OCI-LY7 (cell line): ENCODE results near the gene MAD2L2. TPM values are rescaled to one million over a fixed set of nuclear protein-coding genes. Genes with fewer than 3 reads are reported as not detected.

ENCODE experiments used
- BruUV-seq: library from RNA; stranded (reverse); fragments of 400-500 nt; replicated peaks from 2 replicates; lab custom pipeline; 2021; lab: Mats Ljungman, UMichigan
- CTCF ChIA-PET: fragments of 300-600 bp; sonication (Branson Sonifier 250); formaldehyde crosslinking; loops from one replicate; lab custom pipeline; 2022; ENCODE audit warnings: antibody characterized with exemption; ENCODE audit not compliant: unreplicated experiment; lab: Charles Lee
- POLR2A ChIA-PET: fragments of 300-600 bp; sonication (Branson Sonifier 250); formaldehyde crosslinking; loops from one replicate; lab custom pipeline; 2022; ENCODE audit warnings: antibody characterized with exemption; lab: Charles Lee
- DNase-seq: peaks from one replicate; pipeline ENCODE4 v3.0.0-alpha.2; 2015; ENCODE audit warnings: low spot score
- H2AFZ ChIP-seq: fragments of 200-600 bp; sonication (generic), shearing (Covaris generic); 2 replicates; pipeline ENCODE4 v1.6.1; 2014; ENCODE audit warnings: mild to moderate bottlenecking, antibody characterized with exemption, low read length, moderate library complexity
- H3K27ac ChIP-seq: fragments of 200-600 bp; sonication (generic); 2 replicates; pipeline ENCODE4 v1.5.1; 2014; ENCODE audit warnings: mixed run types, low read depth, mild to moderate bottlenecking, moderate library complexity, low read length, inconsistent platforms; ENCODE audit not compliant: poor library complexity, severe bottlenecking
- H3K36me3 ChIP-seq: fragments of 200-600 bp; sonication (generic); 2 replicates; pipeline ENCODE4 v1.6.1; 2014; ENCODE audit warnings: mild to moderate bottlenecking, antibody characterized with exemption, low read length, moderate library complexity, mixed read lengths; ENCODE audit not compliant: insufficient read depth
- H3K4me1 ChIP-seq: fragments of 200-600 bp; sonication (generic); 2 replicates; pipeline ENCODE4 v1.5.1; 2014; ENCODE audit warnings: mild to moderate bottlenecking, low read length; ENCODE audit not compliant: insufficient read depth, poor library complexity, severe bottlenecking
- H3K4me2 ChIP-seq: fragments of 200-600 bp; sonication (generic); 2 replicates; pipeline ENCODE4 v1.6.1; 2014; ENCODE audit warnings: mild to moderate bottlenecking, low read length
- H3K4me3 ChIP-seq: fragments of 200-600 bp; sonication (generic); 2 replicates; pipeline ENCODE4 v1.5.1; 2014; ENCODE audit warnings: mild to moderate bottlenecking, low read depth, low read length; ENCODE audit not compliant: poor library complexity, severe bottlenecking
- H3K79me2 ChIP-seq: fragments of 200-600 bp; sonication (generic); 2 replicates; pipeline ENCODE4 v1.6.1; 2016; ENCODE audit warnings: low read depth, mild to moderate bottlenecking, low read length, moderate library complexity, mixed read lengths; ENCODE audit not compliant: insufficient read depth
- H3K9me2 ChIP-seq: fragments of 200-600 bp; sonication (generic); 2 replicates; pipeline ENCODE4 v1.6.1; 2016; ENCODE audit warnings: mild to moderate bottlenecking, low read length, mixed read lengths; ENCODE audit not compliant: insufficient read depth
- H3K9me3 ChIP-seq: fragments of 200-600 bp; sonication (generic); 2 replicates; pipeline ENCODE4 v1.6.1; 2014; ENCODE audit warnings: mild to moderate bottlenecking, mixed run types, low read length, mixed read lengths
- H4K20me1 ChIP-seq: fragments of 200-600 bp; sonication (generic); 2 replicates; pipeline ENCODE4 v1.6.1; 2014; ENCODE audit warnings: mild to moderate bottlenecking, antibody characterized with exemption, low read length, moderate library complexity, mixed read lengths; ENCODE audit not compliant: insufficient read depth
- EZH2phosphoT487 ChIP-seq: fragments of 200-600 bp; sonication (generic); IDR thresholded peaks from 2 replicates; pipeline ENCODE4 v1.6.1; 2018; ENCODE audit warnings: low read depth, borderline replicate concordance, mild to moderate bottlenecking, mixed run types, antibody characterized with exemption, low read length, moderate library complexity, mixed read lengths
- intact Hi-C: fragments of 100-400 bp; cut with micrococcal nuclease; formaldehyde crosslinking; loops from one replicate; pipeline ENCODE4 v1.10.0; 2022; ENCODE audit not compliant: unreplicated experiment
- total RNA-seq, 2 experiments: library from RNA; depleted of rRNA in 1 of 2; stranded (reverse); fragments of >200 nt in 1 of 2; shearing (Covaris generic) in 1 of 2; gene quantifications; 2 replicates each; pipeline ENCODE4 v1.2.3, GENCODE V29; 2014 to 2022
- TF ChIP-seq, protein P1 (sequence below): fragments of 200-600 bp; sonication (generic); conservative IDR thresholded peaks from 2 replicates; pipeline ENCODE4 v1.5.1; 2014; ENCODE audit warnings: mild to moderate bottlenecking, antibody characterized with exemption, low read length, moderate library complexity, mixed read lengths

The MAD2L2 gene
- total RNA-seq, 2 experiments from 2014 or later = 89.7 to 144 TPM

DNA sequence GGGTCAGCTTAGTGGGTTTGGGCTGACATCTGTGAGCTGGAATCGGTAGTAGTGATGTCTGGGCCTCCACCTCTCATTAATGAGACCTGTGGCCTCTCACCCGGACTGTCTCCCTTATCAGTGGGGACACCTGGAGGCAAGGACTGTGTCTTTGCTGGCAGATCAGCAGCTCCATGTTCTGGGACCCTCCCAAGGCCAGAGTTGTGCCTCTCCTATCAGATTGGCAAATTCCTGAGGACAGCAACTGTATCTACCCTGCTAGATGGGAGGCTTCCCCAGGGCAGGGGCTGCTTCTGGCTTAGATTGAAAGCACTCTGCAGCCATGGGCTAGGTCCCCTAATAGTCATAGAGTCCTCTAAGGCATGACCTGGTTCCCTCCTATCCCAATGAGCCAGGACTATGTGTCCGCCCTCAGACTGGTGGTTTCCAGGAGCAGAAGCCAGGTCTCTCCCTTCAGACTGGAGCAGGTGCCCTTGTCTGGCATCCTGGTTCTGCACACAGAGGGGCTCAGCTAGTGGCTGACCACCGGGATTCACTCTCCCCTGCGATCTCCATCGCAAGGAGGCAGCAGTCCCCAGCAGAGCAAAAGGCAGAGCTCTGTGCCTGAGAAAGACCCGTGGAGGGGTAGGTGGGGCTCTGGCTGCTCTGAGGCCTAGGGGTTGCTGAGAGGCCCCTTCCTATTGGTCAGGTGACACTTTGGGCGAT is 16.4 kb upstream of the MAD2L2 start:
- Histone ChIP-seq H3K4me3 (no peak overlapping the region), H2AFZ (no peak overlapping the region), H3K9me3 (no peaks in the 10 kb centered on the region), H3K4me1 (no peaks in the 10 kb centered on the region), H4K20me1 (no peaks in the 10 kb centered on the region), H3K79me2 (no peaks in the 10 kb centered on the region), H3K9me2 (no peaks in the 10 kb centered on the region), H3K36me3 (no peaks in the 10 kb centered on the region), H3K27ac (no peak overlapping the region), H3K4me2 (no peak overlapping the region)
- intact Hi-C loops = no loop called here
- ChIA-PET POLR2A (interaction anchor here (0.6 kb wide), 1 partner anchor 22 kb away, joined by 3 read pairs; no protein-coding TSS in a partner anchor), CTCF (no interaction called here)
- no TSS peak for BruUV-seq
- TF ChIP-seq, protein P1, sequence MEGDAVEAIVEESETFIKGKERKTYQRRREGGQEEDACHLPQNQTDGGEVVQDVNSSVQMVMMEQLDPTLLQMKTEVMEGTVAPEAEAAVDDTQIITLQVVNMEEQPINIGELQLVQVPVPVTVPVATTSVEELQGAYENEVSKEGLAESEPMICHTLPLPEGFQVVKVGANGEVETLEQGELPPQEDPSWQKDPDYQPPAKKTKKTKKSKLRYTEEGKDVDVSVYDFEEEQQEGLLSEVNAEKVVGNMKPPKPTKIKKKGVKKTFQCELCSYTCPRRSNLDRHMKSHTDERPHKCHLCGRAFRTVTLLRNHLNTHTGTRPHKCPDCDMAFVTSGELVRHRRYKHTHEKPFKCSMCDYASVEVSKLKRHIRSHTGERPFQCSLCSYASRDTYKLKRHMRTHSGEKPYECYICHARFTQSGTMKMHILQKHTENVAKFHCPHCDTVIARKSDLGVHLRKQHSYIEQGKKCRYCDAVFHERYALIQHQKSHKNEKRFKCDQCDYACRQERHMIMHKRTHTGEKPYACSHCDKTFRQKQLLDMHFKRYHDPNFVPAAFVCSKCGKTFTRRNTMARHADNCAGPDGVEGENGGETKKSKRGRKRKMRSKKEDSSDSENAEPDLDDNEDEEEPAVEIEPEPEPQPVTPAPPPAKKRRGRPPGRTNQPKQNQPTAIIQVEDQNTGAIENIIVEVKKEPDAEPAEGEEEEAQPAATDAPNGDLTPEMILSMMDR = no peak
- TF ChIP-seq EZH2phosphoT487 = no peak
- no peak for DNase-seq

DNA sequence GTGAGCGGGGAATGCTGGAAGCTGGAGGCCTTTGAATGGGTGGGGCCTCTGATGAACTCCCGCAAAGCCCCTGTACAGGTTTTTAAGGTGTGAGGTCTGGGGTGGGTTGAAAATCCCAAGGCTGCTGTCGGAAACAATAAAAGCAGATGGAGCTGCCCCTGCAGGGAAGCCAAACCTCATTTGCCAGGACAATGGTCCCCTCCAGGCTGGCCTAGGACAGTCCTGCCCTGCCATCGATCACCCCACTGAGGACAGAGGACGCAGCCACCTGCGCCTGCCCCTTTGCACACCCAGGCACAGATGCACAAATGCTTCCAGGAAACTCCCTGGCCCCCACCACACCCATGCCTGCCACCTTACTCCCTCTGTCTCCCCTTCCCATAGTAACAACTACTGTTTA is 14.9 kb upstream of the MAD2L2 start:
- CTCF ChIA-PET = no interaction called here
- no peaks in the 10 kb centered on the region for H3K9me2 ChIP-seq
- no peaks in the 10 kb centered on the region for H3K36me3 ChIP-seq
- no peaks in the 10 kb centered on the region for H4K20me1 ChIP-seq
- BruUV-seq = no TSS peak
- no peaks in the 10 kb centered on the region for H3K9me3 ChIP-seq
- H3K79me2 ChIP-seq = no peaks in the 10 kb centered on the region
- no peak overlapping the region for H3K27ac ChIP-seq
- H2AFZ ChIP-seq = no peak overlapping the region
- DNase-seq = no peak
- H3K4me1 ChIP-seq = no peaks in the 10 kb centered on the region
- intact Hi-C loops = loop anchor here (2.0 kb wide), 1 partner anchor 31 kb away; the partner anchor contains the start of gene FBXO6
- POLR2A ChIA-PET = interaction anchor here (0.6 kb wide), 1 partner anchor 39 kb away, joined by 5 read pairs; no protein-coding TSS in a partner anchor
- no peak overlapping the region for H3K4me2 ChIP-seq
- H3K4me3 ChIP-seq = no peak overlapping the region
- TF ChIP-seq, protein P1 = no peak
- no peak for TF ChIP-seq EZH2phosphoT487

DNA sequence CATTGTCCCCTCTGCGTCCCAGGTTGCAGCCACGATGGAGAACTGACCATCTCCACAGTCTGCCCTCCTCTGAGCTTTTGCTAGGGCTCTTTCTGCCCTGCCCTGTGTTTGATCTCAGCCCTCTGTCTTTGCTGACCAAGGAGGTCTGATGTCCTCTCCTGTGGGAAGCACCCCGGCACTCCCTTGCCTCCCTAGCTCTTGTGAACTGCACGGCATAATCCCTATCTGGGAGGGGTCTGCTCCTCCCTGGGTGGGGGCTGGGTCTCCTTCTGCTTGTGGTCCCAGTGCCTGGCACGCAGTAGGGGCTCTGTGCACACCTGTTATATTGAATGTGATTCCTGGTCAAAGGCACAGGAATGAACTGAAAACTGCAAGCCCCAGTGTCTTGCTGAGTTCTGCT is 13.0 kb upstream of the MAD2L2 start:
- DNase-seq = no peak
- no peaks in the 10 kb centered on the region for H4K20me1 ChIP-seq
- intact Hi-C loops = loop anchor here (2.0 kb wide), 1 partner anchor 29 kb away; the partner anchor contains the start of gene FBXO6
- H3K27ac ChIP-seq = no peak overlapping the region
- H3K36me3 ChIP-seq = no peaks in the 10 kb centered on the region
- no peak overlapping the region for H3K4me2 ChIP-seq
- H3K9me2 ChIP-seq = no peaks in the 10 kb centered on the region
- CTCF ChIA-PET = no interaction called here
- H3K4me1 ChIP-seq = no peaks in the 10 kb centered on the region
- no peak for TF ChIP-seq EZH2phosphoT487
- TF ChIP-seq, protein P1 = no peak
- BruUV-seq = no TSS peak
- H2AFZ ChIP-seq = no peak overlapping the region
- H3K79me2 ChIP-seq = no peaks in the 10 kb centered on the region
- H3K4me3 ChIP-seq = no peak overlapping the region
- no peaks in the 10 kb centered on the region for H3K9me3 ChIP-seq
- POLR2A ChIA-PET = interaction anchor here (1.2 kb wide), 1 partner anchor 12 kb away, joined by 5 read pairs; no protein-coding TSS in a partner anchor
